Measurements from ENCODE around the gene IFNGR2. TPM values are rescaled to one million over a fixed set of nuclear protein-coding genes. Genes with fewer than 3 reads are reported as not detected.
"Not testable (repeated sequence)": the region's sequence is repeated elsewhere in the genome, so short reads cannot be mapped to it uniquely, and the experiment has no call there.

The IFNGR2 gene
- total RNA-seq, 1 donor from 2014 or later, result 37.0 TPM

DNA sequence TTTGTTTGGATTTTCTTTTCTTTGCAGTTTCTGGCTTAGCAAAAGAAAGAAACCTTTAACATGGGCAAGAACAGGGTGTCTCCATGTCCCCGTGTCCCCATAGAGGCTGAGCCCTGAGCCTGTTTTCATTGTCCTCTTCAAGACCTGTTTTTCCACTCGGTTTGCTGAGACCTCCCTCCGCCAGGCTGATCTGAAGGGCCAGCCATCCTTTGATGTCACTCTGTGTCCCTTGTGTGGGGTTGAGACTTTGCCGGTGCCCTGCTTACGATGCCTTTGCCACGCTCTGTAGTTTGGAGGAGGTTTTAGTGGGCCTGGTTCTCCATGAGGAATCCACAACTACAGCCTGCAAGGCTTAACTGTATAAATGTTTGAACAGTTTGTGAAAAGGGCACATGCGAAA lies 23.8 kb downstream of the IFNGR2 start:
- DNase-seq (ENCODE audit: low spot score), result no peak
- intact Hi-C loops (cut with DNase I), result loop anchor here (10.0 kb wide), 1 partner anchor 592 kb away; no protein-coding TSS in a partner anchor

DNA sequence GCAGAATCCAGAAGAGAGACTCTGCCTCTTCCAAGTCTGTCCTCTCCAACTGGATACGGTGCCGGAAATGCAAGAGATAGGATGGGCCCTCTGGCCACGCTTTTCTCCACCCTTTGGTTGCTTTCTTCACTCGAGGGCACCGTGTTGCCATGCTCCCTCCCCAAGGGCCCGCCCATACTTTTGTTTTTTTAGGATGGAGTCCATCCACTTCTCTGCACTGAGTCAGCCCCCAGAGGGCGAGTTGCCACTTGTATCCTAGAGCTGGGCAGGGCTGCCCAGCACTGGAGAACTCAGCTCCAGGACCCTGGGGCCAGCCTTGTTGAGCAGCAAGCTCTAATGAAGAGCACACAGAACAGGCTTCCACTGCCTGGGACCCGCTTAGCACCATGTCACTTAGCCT lies 25.5 kb downstream of the IFNGR2 start:
- intact Hi-C loops (cut with DNase I), result loop anchor here (10.0 kb wide), 1 partner anchor 594 kb away; no protein-coding TSS in a partner anchor
- DNase-seq (ENCODE audit: low spot score), result no peak

- intact Hi-C loops (cut with DNase I), result no loop called here
- no peak for DNase-seq (ENCODE audit: low spot score)
Measured at GRCh38 chr21:33430858-33431257, 27.6 kb downstream of the IFNGR2 start.

GRCh38 chr21:33432496-33432895 lies 29.3 kb downstream of the IFNGR2 start:
- no peak for DNase-seq (ENCODE audit: low spot score)
- intact Hi-C loops (cut with DNase I), result no loop called here

GRCh38 chr21:33433001-33433400 lies 29.8 kb downstream of the IFNGR2 start:
- intact Hi-C loops (cut with DNase I), result no loop called here
- no peak for DNase-seq (ENCODE audit: low spot score)

DNA sequence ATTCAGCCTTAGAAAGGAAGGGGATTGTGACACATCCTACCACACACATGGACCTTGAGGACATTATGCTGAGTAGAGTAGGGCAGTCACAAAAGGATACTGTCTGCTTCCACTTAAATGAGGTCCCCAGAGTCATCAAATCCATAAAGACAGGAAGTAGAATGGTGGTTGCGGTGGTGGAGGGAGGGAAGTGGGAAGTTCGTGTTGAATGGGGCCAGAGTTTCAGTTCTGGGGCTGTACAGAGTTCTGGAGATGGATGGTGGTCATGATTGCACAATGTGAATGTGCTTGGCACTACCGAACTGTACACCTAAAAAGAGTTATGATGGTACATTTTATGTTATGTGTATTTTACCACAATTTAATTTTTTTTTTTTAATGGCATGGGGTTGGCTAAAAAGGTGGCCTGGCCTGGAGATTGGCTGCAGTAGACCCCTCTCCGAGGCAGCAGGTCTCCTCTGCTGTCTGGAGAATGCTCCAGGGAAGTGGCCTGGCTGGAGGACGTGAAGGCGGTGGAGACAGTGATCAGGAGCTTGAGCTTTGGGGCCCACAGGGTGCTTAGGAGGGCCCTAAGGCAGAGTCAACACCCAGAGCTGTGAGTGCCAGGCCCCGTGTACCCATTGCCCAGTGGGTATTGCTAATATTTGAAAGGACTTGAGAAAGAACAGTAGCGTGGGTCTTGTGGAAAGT lies 30.4 kb downstream of the IFNGR2 start:
- intact Hi-C loops (cut with DNase I), result no loop called here
- no peak for DNase-seq (ENCODE audit: low spot score)

DNA sequence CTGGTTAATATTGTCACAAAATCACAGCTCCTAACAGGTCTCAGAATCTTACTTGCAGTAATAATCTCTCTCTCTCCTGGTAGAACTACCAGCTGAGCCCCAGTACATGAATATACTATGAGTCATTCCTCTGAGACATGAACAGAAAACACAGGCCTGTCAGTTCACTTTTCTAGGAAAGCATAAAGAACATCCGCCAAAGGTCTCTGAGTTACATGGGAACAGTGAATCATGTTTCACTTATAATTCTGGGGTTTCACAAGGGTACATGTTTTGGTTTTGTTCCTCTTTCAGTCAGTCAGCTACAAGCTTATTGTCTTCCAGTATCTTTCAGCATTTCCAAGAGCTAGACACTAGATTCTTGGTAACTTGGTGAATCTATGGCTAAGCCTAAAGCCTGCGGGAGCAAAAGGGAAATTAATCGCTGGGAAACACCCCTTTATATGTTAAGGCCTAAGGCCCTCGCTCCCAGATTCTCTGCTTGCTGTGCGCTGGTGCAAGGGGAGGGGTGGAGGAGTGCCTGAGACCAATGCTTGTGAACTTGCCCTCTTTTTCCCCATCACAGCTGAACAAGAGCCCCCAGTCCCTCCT lies 31.7 kb downstream of the IFNGR2 start:
- intact Hi-C loops (cut with DNase I), result no loop called here
- DNase-seq (ENCODE audit: low spot score), result no peak

DNA sequence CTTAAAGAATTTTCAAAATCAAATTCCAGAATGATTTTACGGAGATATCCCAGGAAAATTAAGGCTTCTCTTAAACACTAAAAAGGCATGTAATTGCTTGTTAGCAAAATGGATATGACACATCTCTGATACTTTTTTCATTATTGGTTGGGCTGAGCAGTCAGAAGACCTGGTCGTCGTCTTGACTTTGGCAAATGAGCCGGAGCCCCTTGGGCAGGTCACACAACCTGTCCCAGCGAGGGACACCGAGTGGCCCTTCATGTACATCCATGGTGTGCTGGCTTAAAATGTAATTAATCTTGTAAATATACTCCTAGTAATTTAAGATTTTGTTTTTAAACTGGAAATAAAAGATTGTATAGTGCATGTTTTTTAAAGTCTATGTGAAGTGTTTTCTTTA lies 33.9 kb downstream of the IFNGR2 start:
- no peak for DNase-seq (ENCODE audit: low spot score)
- intact Hi-C loops (cut with DNase I), result no loop called here

DNA sequence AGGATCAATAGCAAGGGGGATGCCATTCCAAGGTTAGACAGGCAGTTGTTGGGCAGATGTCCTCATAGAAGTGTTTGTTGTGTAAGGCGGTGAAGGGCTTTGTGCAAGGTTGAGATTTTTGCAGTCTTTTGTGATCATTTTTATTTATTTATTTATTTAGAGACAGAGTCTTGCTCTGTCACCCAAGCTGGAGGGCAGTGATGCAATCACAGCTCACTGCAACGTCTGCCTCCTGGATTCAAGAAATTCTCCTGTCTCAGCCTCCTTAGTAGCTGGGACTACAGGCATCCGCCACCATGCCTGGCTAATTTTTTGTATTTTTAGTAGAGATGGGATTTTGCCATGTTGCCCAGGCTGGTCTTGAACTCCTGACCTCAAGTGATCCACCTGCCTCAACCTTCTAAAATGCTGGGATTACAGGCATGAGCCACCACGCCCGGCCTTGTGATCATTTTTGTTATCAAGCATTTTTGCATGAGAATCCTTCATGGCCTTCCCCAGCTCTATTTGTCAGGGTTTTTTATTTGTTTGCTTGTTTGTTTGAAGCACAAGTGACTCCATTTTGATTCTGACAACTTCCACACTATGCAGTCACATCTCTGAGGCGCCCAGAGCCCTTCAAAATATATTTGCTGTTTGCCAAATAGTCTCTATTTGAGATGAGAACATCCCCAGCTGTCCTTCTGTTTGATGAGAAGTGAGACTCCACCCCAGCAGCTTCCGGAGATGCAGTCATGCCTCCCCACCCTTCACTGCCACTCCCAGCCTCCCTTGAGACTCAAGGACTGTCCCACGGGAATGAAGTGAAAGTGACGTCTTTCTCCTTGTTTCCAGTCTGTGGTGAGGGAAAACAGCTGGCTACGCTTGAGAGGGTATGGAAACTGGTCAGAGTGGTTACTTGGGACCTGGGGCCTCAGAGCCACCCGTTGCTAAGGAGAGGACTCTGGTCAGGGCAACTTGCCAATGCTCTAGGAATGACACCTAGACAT lies 38.6 kb downstream of the IFNGR2 start:
- DNase-seq (ENCODE audit: low spot score), result no peak
- intact Hi-C loops (cut with DNase I), result loop anchor here (5.0 to 10.0 kb wide), 2 partner anchors 39 to 497 kb away; partner anchors contain the start of gene IFNGR2

- DNase-seq (ENCODE audit: low spot score), result no peak
- intact Hi-C loops (cut with DNase I), result loop anchor here (5.0 to 10.0 kb wide), 2 partner anchors 41 to 498 kb away; partner anchors contain the start of gene IFNGR2
Measured at GRCh38 chr21:33443194-33443593, 40.0 kb downstream of the IFNGR2 start.

GRCh38 chr21:33444499-33444898 lies 41.3 kb downstream of the IFNGR2 start:
- intact Hi-C loops (cut with DNase I), result loop anchor here (2.0 to 10.0 kb wide), 3 partner anchors 42 to 500 kb away; partner anchors contain the start of gene IFNGR2
- DNase-seq (ENCODE audit: low spot score), result no peak

DNA sequence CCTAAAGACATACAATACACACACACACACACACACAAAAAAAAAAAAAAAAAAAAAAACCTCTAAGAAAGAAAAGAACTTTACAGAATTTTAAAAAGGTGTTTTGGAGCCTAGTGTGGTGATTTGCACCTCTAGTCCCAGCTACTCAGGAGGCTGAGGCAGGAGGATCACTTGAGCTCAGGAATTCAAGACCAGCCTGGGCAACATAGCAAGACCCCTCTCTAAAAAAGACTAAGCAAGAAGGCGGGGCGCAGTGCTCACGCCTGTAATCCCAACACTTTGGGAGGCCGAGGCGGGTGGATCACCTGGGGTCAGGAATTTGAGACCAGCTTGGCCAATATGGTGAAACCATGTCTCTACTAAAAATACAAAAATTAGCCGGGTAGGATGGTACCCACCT lies 43.4 kb downstream of the IFNGR2 start:
- intact Hi-C loops (cut with DNase I), result loop anchor here (10.0 kb wide), 1 partner anchor 502 kb away; no protein-coding TSS in a partner anchor
- not testable (repeated sequence) for DNase-seq (ENCODE audit: low spot score)

GRCh38 chr21:33449616-33450015 lies 46.4 kb downstream of the IFNGR2 start:
- intact Hi-C loops (cut with DNase I), result loop anchor here (10.0 kb wide), 1 partner anchor 505 kb away; no protein-coding TSS in a partner anchor
- DNase-seq (ENCODE audit: low spot score), result no peak

- DNase-seq (ENCODE audit: low spot score), result no peak
- intact Hi-C loops (cut with DNase I), result no loop called here
Measured at GRCh38 chr21:33451634-33452071, 48.4 kb downstream of the IFNGR2 start.

DNA sequence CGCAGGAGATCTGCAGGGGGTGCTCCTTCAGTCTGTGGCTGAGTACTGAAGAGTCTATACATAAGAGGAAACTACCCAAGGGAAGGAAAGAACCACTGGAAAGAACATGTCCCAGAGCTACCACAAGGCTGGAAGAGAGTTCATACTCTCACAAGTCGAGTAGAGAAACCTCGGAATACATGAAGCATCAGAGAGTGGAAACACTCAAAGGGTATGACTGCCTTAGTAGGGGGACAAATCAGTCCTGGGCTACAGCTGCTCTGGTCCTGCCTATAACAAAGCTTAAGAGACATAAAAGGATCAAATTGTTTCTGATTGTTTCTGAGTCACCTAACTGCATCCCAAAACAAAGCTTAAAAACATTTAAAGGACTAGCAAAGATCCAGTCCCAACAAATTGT lies 49.1 kb downstream of the IFNGR2 start:
- intact Hi-C loops (cut with DNase I), result no loop called here
- DNase-seq (ENCODE audit: low spot score), result no peak

DNA sequence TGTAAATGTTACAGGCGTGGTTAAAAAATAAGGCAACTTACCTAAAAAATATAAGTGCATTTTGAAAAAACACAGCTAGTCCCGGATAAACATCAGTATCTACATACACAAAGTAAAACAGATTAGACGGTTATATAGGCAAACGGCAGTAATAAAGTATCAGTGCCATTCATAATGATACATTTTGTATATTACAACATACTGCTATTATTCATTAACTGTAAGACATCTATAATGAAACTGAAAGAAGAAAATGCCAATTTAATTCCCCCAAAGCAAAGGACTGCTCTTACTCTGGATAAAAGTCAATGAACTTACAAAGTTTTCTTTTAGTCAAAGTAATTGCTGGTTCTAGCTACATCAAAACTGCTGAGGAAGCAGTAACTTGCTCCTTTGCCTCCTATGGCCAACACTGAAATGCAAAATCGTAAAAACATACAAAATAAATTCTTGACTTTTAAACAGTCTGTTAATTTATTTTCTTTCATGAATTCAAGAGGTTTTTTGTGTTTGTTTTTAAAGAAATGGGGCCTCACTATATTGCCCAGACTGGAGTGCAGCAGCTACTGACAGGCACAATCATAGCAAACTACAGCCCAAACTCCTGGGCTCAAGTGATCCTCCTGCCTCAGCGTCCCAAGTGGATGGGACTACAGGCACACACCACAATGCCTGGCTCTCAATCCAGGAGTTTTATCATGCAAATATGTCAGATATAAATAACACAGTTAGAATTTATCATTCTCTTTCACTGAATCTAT lies 52.7 kb downstream of the IFNGR2 start:
- DNase-seq (ENCODE audit: low spot score), result no peak
- intact Hi-C loops (cut with DNase I), result no loop called here

DNA sequence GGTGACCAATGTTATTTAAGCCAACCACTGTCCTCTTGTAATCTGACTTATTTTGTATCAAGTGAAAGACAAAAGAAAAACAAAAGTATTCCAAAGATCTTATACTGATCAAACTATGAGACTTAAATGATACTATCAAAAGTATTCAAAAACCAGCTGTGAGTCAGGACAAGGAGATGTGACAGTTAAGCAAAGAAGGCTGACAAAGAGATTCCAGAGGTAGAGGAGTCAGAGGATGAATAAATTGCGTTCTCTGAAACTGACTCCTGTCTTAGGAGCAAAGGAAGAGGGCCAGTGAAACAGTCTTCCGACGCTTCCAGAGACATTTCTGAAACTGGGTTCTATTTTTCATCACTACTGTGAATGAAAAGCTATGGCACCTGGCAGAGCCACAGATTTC lies 55.6 kb downstream of the IFNGR2 start:
- intact Hi-C loops (cut with DNase I), result no loop called here

GRCh38 chr21:33461538-33462250 lies 58.5 kb downstream of the IFNGR2 start:
- DNase-seq (ENCODE audit: low spot score), result no peak
- intact Hi-C loops (cut with DNase I), result no loop called here

More for the DNA sequence above, 55.6 kb downstream of the IFNGR2 start:
- DNase-seq (ENCODE audit: low spot score), result no peak
